Panc1 (cell line): ENCODE data around the gene EEF1A1. TPM values are rescaled to one million over a fixed set of nuclear protein-coding genes. Genes with fewer than 3 reads are reported as not detected.
"Not testable (repeated sequence)": the region's sequence is repeated elsewhere in the genome, so short reads cannot be mapped to it uniquely, and the experiment has no call there.

Experiments
- ATAC-seq: fragments of 200-7000 bp; cut with Tn5 transposase; 2 replicates; pipeline ENCODE4 v1.9.1; 2020; ENCODE audit warnings: mild to moderate bottlenecking, moderate library complexity
- BruUV-seq: library from RNA; stranded (reverse); fragments of 400-500 nt; replicated peaks from 2 replicates; lab custom pipeline; 2021; lab: Mats Ljungman, UMichigan
- CTCF ChIA-PET: fragments of 300-600 bp; sonication (Branson Sonifier 250); formaldehyde crosslinking; loops from one replicate; lab custom pipeline; 2022; ENCODE audit warnings: antibody characterized with exemption; lab: Charles Lee
- POLR2A ChIA-PET: fragments of 300-600 bp; sonication (Branson Sonifier 250); formaldehyde crosslinking; loops from one replicate; lab custom pipeline; 2022; ENCODE audit warnings: antibody characterized with exemption; lab: Charles Lee
- DNase-seq: peaks from one replicate; pipeline ENCODE4 v3.0.0-alpha.2; 2010; ENCODE audit warnings: low read depth, low spot score
- H3K27ac ChIP-seq: 2 replicates; pipeline ENCODE4 v1.5.1; 2011; ENCODE audit warnings: mild to moderate bottlenecking, low read length, inconsistent platforms
- H3K27me3 ChIP-seq: fragments of 200-500 bp; sonication (Bioruptor generic); 2 replicates; pipeline ENCODE4 v1.6.0; 2014; ENCODE audit warnings: low read length, inconsistent platforms; ENCODE audit not compliant: control insufficient read depth, insufficient read depth
- H3K36me3 ChIP-seq: fragments of 200-500 bp; sonication (Bioruptor generic); 2 replicates; pipeline ENCODE4 v1.5.1; 2014; ENCODE audit warnings: inconsistent platforms, mild to moderate bottlenecking, low read length, moderate library complexity; ENCODE audit not compliant: control insufficient read depth, insufficient read depth
- H3K4me1 ChIP-seq: 2 replicates; pipeline ENCODE4 v1.5.1; 2011; ENCODE audit warnings: inconsistent platforms, mild to moderate bottlenecking, low read length, moderate library complexity; ENCODE audit not compliant: control insufficient read depth, insufficient read depth
- H3K4me3 ChIP-seq, 2 experiments: 2 replicates each; pipeline ENCODE4 v1.5.1; 2011 to 2012; ENCODE audit warnings: low read depth in 2 of 2, low read length in 2 of 2, mild to moderate bottlenecking in 2 of 2, inconsistent platforms in 1 of 2, moderate library complexity in 1 of 2
- H3K9me3 ChIP-seq: fragments of 200-500 bp; sonication (Bioruptor generic); 2 replicates; pipeline ENCODE4 v1.5.1; 2014; ENCODE audit warnings: low read depth, mild to moderate bottlenecking, inconsistent platforms, low read length, moderate library complexity; ENCODE audit not compliant: control insufficient read depth, insufficient read depth
- CTCF ChIP-seq: fragments of 450-650 bp; IDR thresholded peaks from 2 replicates; pipeline ENCODE4 v1.5.1; 2017; ENCODE audit warnings: mild to moderate bottlenecking
- POLR2AphosphoS5 ChIP-seq: IDR thresholded peaks from 2 replicates; pipeline ENCODE4 v1.6.1; 2012; ENCODE audit warnings: mild to moderate bottlenecking, low read depth, low read length, moderate library complexity
- SIN3A ChIP-seq: IDR thresholded peaks from 2 replicates; pipeline ENCODE4 v1.6.1; 2012; ENCODE audit warnings: low read depth, mild to moderate bottlenecking, low read length, moderate library complexity, borderline replicate concordance; ENCODE audit not compliant: insufficient read depth
- TCF7L2 ChIP-seq: IDR thresholded peaks from 2 replicates; pipeline ENCODE4 v1.6.1; 2011; ENCODE audit warnings: mild to moderate bottlenecking, low read depth, low read length, inconsistent platforms
- in situ Hi-C: cut with HindIII; loops from 2 replicates; pipeline ENCODE4 v1.10.0; 2016; ENCODE audit warnings: low sequenced_read_pairs, low pct_unique_long_range_greater_than_20kb
- intact Hi-C: fragments of 100-400 bp; cut with micrococcal nuclease; formaldehyde crosslinking; loops from one replicate; pipeline ENCODE4 v1.10.0; 2022; ENCODE audit not compliant: unreplicated experiment
- total RNA-seq: library from RNA; stranded (reverse); gene quantifications from one replicate; pipeline ENCODE4 v1.2.1, GENCODE V29; 2021; ENCODE audit not compliant: unreplicated experiment
- TF ChIP-seq, protein P1 (sequence below), 2 experiments: IDR thresholded peaks; 2 replicates each; pipeline ENCODE4 v1.6.1; 2011 to 2012; ENCODE audit warnings: low read depth in 2 of 2, control low read depth in 1 of 2, low read length in 1 of 2, mild to moderate bottlenecking in 1 of 2, moderate library complexity in 1 of 2; ENCODE audit not compliant: insufficient read depth in 1 of 2

EEF1A1 gene
- total RNA-seq, 1 experiment from 2014 or later: 10,069 TPM

- ATAC-seq (no peak), DNase-seq (no peak)
- H3K27me3 ChIP-seq: no peaks in the 10 kb centered on the region
- no peak overlapping the region for H3K4me3 ChIP-seq
- intact Hi-C loops (no loop called here), in situ Hi-C loops (no loop called here)
- H3K4me1 ChIP-seq: peaks cover 3% of the 10 kb centered on the region
- no peak for TF ChIP-seq SIN3A
- CTCF ChIA-PET: no interaction called here
- H3K9me3 ChIP-seq: no peaks in the 10 kb centered on the region
- no peaks in the 10 kb centered on the region for H3K36me3 ChIP-seq
- H3K27ac ChIP-seq: no peak overlapping the region
- BruUV-seq: no TSS peak
- POLR2A ChIA-PET: no interaction called here
These were observed 11.0 kb downstream of the EEF1A1 start for GRCh38 chr6:73509851-73510250.

DNA sequence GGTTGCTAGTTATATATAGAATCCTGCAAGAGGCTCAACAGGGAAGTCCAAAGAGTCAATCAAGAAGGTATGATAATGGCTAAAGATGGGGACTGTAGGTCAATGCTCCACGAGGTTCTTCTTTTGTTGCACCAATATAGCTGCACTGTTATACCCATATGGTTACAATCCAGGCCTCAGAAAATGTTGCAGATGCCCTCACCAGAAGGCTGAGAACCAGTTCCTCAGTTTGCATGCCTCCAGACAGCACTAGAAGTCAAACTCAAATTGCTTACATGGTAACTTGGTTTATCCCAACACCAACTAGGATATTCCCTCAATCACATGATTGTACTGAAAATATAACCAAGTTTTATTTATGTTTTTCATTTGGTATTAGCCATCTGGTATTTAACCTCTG lies 12.1 kb downstream of the EEF1A1 start:
- intact Hi-C loops: no loop called here
- ChIA-PET CTCF (no interaction called here), POLR2A (interaction anchor here (0.9 kb wide), 1 partner anchor 102 kb away, joined by 3 read pairs; no protein-coding TSS in a partner anchor)
- DNase-seq (no peak), ATAC-seq (no peak)
- TF ChIP-seq CTCF (no peak), SIN3A (no peak), TCF7L2 (no peak), POLR2AphosphoS5 (no peak)
- TF ChIP-seq, protein P1, sequence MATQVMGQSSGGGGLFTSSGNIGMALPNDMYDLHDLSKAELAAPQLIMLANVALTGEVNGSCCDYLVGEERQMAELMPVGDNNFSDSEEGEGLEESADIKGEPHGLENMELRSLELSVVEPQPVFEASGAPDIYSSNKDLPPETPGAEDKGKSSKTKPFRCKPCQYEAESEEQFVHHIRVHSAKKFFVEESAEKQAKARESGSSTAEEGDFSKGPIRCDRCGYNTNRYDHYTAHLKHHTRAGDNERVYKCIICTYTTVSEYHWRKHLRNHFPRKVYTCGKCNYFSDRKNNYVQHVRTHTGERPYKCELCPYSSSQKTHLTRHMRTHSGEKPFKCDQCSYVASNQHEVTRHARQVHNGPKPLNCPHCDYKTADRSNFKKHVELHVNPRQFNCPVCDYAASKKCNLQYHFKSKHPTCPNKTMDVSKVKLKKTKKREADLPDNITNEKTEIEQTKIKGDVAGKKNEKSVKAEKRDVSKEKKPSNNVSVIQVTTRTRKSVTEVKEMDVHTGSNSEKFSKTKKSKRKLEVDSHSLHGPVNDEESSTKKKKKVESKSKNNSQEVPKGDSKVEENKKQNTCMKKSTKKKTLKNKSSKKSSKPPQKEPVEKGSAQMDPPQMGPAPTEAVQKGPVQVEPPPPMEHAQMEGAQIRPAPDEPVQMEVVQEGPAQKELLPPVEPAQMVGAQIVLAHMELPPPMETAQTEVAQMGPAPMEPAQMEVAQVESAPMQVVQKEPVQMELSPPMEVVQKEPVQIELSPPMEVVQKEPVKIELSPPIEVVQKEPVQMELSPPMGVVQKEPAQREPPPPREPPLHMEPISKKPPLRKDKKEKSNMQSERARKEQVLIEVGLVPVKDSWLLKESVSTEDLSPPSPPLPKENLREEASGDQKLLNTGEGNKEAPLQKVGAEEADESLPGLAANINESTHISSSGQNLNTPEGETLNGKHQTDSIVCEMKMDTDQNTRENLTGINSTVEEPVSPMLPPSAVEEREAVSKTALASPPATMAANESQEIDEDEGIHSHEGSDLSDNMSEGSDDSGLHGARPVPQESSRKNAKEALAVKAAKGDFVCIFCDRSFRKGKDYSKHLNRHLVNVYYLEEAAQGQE (IDR thresholded peaks at IDR 0.05; ENCODE audit: insufficient read depth in 1 of 2, low read depth in 2 of 2, low read length in 1 of 2): no peak
- in situ Hi-C loops: no loop called here
- Histone ChIP-seq H3K27ac (no peak overlapping the region), H3K27me3 (no peaks in the 10 kb centered on the region), H3K4me3 (no peak overlapping the region), H3K9me3 (no peaks in the 10 kb centered on the region), H3K36me3 (no peaks in the 10 kb centered on the region), H3K4me1 (no peaks in the 10 kb centered on the region)
- no TSS peak for BruUV-seq

- H3K4me1 ChIP-seq: no peaks in the 10 kb centered on the region
- H3K36me3 ChIP-seq: peaks cover 3% of the 10 kb centered on the region
- no TSS peak for BruUV-seq
- no peak overlapping the region for H3K27ac ChIP-seq
- in situ Hi-C loops: no loop called here
- CTCF ChIA-PET: interaction anchor here (0.6 to 0.7 kb wide), 2 partner anchors 9 to 119 kb away, joined by 3 to 5 read pairs; no protein-coding TSS in a partner anchor
- no peaks in the 10 kb centered on the region for H3K27me3 ChIP-seq
- intact Hi-C loops: no loop called here
- ATAC-seq (no peak), DNase-seq (no peak)
- no peak for TF ChIP-seq POLR2AphosphoS5
- no peak for TF ChIP-seq SIN3A
- no peak for TF ChIP-seq TCF7L2
- TF ChIP-seq, protein P1 (IDR thresholded peaks at IDR 0.05; ENCODE audit: insufficient read depth in 1 of 2, low read depth in 2 of 2, low read length in 1 of 2): no peak
- H3K4me3 ChIP-seq: no peak overlapping the region
- no peaks in the 10 kb centered on the region for H3K9me3 ChIP-seq
- POLR2A ChIA-PET: no interaction called here
These were observed 14.6 kb downstream of the EEF1A1 start for GRCh38 chr6:73506246-73506645.

GRCh38 chr6:73505705-73506104 lies 15.1 kb downstream of the EEF1A1 start:
- H3K4me1 ChIP-seq, intact Hi-C loops, POLR2A ChIA-PET, in situ Hi-C loops, H3K4me3 ChIP-seq, ATAC-seq, BruUV-seq, H3K27me3 ChIP-seq, DNase-seq, H3K27ac ChIP-seq, H3K36me3 ChIP-seq, H3K9me3 ChIP-seq: not testable (repeated sequence)
- CTCF ChIA-PET: interaction anchor here (0.7 kb wide), 1 partner anchor 10 kb away, joined by 3 read pairs; no protein-coding TSS in a partner anchor
